ENCODE results near the gene ABHD14A. TPM values are rescaled to one million over a fixed set of nuclear protein-coding genes. Genes with fewer than 3 reads are reported as not detected.

ABHD14A gene
- total RNA-seq, 1 donor from 2014 or later = 14.8 TPM

- no peaks in the 10 kb centered on the region for H3K9me3 Mint-ChIP-seq
- H3K4me3 Mint-ChIP-seq = peak overlapping the region; percentile 20
- DNase-seq (ENCODE audit: low spot score in 2 of 2, unreplicated experiment in 2 of 2) = no peak
- H3K36me3 Mint-ChIP-seq = no peaks in the 10 kb centered on the region
- TF ChIP-seq CTCF (IDR thresholded peaks at IDR 0.05; ENCODE audit: unreplicated experiment) = no peak
- peaks cover 1% of the 10 kb centered on the region for H3K27me3 Mint-ChIP-seq (ENCODE audit: low read depth)
- peaks cover 30% of the 10 kb centered on the region for H3K4me1 Mint-ChIP-seq
- H3K27ac Mint-ChIP-seq = peak overlapping the region; percentile 78
These were observed 31.4 kb downstream of the ABHD14A start for GRCh38 chr3:52006017-52006819.

DNA sequence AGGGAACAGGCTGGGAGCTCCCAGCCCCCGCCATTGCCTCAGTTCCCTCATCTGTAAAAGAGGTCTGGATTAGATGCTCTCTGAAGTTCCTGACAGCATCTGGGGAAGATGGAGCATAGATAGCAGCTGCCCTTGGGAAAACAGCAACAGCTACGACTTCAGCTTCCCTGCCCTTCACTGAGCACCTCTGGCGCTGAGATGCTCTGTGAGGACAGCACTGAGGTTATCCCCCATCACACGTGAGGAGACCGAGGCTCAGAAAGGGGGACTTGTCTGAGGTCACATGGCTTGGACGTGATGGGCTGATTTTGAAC lies 31.9 kb downstream of the ABHD14A start:
- H3K36me3 Mint-ChIP-seq = no peaks in the 10 kb centered on the region
- no peak overlapping the region for H3K4me3 Mint-ChIP-seq
- no peaks in the 10 kb centered on the region for H3K9me3 Mint-ChIP-seq
- H3K4me1 Mint-ChIP-seq = peaks cover 27% of the 10 kb centered on the region
- TF ChIP-seq CTCF (IDR thresholded peaks at IDR 0.05; ENCODE audit: unreplicated experiment) = no peak
- H3K27ac Mint-ChIP-seq = no peak overlapping the region
- DNase-seq (ENCODE audit: low spot score in 2 of 2, unreplicated experiment in 2 of 2) = no peak
- H3K27me3 Mint-ChIP-seq (ENCODE audit: low read depth) = peaks cover 1% of the 10 kb centered on the region

- peaks cover 1% of the 10 kb centered on the region for H3K27me3 Mint-ChIP-seq (ENCODE audit: low read depth)
These were observed 32.4 kb downstream of the ABHD14A start for GRCh38 chr3:52007291-52007690.

GRCh38 chr3:52010431-52010830 lies 35.6 kb downstream of the ABHD14A start:
- TF ChIP-seq CTCF (IDR thresholded peaks at IDR 0.05; ENCODE audit: unreplicated experiment) = no peak
- Mint-ChIP-seq H3K4me1 (peaks cover 18% of the 10 kb centered on the region), H3K9me3 (no peaks in the 10 kb centered on the region)

More at GRCh38 chr3:52007291-52007690, 32.4 kb downstream of the ABHD14A start:
- no peak overlapping the region for H3K27ac Mint-ChIP-seq
- no peak overlapping the region for H3K4me3 Mint-ChIP-seq
- H3K4me1 Mint-ChIP-seq = peaks cover 27% of the 10 kb centered on the region
- no peak for TF ChIP-seq CTCF (IDR thresholded peaks at IDR 0.05; ENCODE audit: unreplicated experiment)
- H3K9me3 Mint-ChIP-seq = no peaks in the 10 kb centered on the region
- H3K36me3 Mint-ChIP-seq = no peaks in the 10 kb centered on the region
- no peak for DNase-seq (ENCODE audit: low spot score in 2 of 2, unreplicated experiment in 2 of 2)

DNA sequence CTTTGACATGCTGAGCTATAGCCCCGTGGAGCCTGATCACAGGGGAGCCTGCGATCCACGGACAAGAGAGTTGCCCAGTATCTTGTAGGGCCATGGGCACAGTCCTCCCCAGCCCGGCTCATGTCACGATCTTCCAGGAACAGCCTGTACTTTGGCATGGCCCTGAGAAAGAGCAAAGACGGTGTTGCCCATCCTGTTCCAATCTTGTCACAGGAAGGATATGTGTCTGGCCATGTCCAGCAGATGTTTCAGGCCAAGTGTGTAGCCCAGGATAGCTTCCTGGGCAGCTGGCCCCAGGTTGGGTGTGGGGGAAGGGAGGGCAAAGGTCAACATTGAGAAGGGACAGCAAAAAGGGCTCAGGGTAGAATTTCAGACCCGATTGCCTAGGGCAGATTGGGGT lies 37.8 kb downstream of the ABHD14A start:
- no peaks in the 10 kb centered on the region for H3K27me3 Mint-ChIP-seq (ENCODE audit: low read depth)
- no peak overlapping the region for H3K27ac Mint-ChIP-seq
- DNase-seq (ENCODE audit: low spot score in 2 of 2, unreplicated experiment in 2 of 2) = no peak
- no peak for TF ChIP-seq CTCF (IDR thresholded peaks at IDR 0.05; ENCODE audit: unreplicated experiment)
- no peak overlapping the region for H3K4me3 Mint-ChIP-seq
- no peaks in the 10 kb centered on the region for H3K9me3 Mint-ChIP-seq
- peaks cover 4% of the 10 kb centered on the region for H3K4me1 Mint-ChIP-seq
- H3K36me3 Mint-ChIP-seq = no peaks in the 10 kb centered on the region

More at GRCh38 chr3:52010431-52010830, 35.6 kb downstream of the ABHD14A start:
- no peak for DNase-seq (ENCODE audit: low spot score in 2 of 2, unreplicated experiment in 2 of 2)
- no peaks in the 10 kb centered on the region for H3K36me3 Mint-ChIP-seq
- H3K27me3 Mint-ChIP-seq (ENCODE audit: low read depth) = no peaks in the 10 kb centered on the region
- H3K27ac Mint-ChIP-seq = no peak overlapping the region
- no peak overlapping the region for H3K4me3 Mint-ChIP-seq

All from mesothelial cell of epicardium (in vitro differentiated cells).